ENCODE measurements around the gene TRA2A.

DNA sequence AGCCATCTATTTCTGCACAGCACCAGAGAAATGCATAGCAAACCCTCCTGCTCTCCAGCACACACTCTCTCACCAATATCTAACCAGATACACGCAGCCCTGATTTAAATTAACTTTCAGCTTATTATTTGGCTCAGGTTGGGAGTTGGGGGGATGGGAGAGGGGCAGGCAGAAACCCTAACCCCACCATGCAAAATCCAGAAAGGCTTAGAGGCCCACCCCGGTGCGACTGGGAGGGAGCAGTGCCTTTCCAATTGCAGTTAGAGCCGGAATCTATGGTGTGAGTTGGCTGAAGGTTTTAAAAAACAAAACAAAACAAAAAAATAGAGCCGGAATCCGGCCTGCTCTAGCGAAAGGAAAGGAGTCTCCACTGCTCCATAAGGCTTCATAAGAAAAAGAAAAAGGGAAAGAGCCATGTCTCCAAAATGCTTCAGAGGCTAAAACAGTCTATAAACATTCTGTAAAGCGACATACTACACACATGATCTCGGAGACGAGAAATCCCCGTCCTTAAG lies 64.4 kb downstream of the TRA2A start:
- TF ChIP-seq POLR2AphosphoS5 (IDR thresholded peaks at IDR 0.05; ENCODE audit: borderline replicate concordance, low read depth, low read length) (no peak), EZH2 (IDR thresholded peaks at IDR 0.05) (no peak)
